Neutrophil (primary cell): ENCODE results near the gene PLD3.

Source experiments
- H3K27ac ChIP-seq: fragments of 200-600 bp; sonication (generic); 2 replicates; pipeline ENCODE4 v1.5.1; 2016; ENCODE audit warnings: mild to moderate bottlenecking, moderate library complexity
- H3K27me3 ChIP-seq: fragments of 200-600 bp; sonication (generic); 2 replicates; pipeline ENCODE4 v1.6.0; 2016; ENCODE audit warnings: mild to moderate bottlenecking
- H3K36me3 ChIP-seq: fragments of 200-600 bp; sonication (generic); 2 replicates; pipeline ENCODE4 v1.5.1; 2017
- H3K4me1 ChIP-seq, 2 experiments: fragments of 200-600 bp in 1 of 2; sonication (generic) in 1 of 2; 1 replicate in 1 of 2; 2 replicates in 1 of 2; pipeline versions ENCODE4 v1.5.1 to v1.6.1; 2013 to 2016; ENCODE audit warnings: low read depth in 1 of 2, low read length in 1 of 2, mild to moderate bottlenecking in 1 of 2, moderate library complexity in 1 of 2; ENCODE audit not compliant: control insufficient read depth in 1 of 2, insufficient read depth in 1 of 2
- H3K4me3 ChIP-seq, 2 experiments: fragments of 200-600 bp in 1 of 2; sonication (generic) in 1 of 2; 1 replicate in 1 of 2; 2 replicates in 1 of 2; pipeline ENCODE4 v1.5.1; 2013 to 2016; ENCODE audit warnings: low read depth in 1 of 2, low read length in 1 of 2, mild to moderate bottlenecking in 1 of 2, moderate library complexity in 1 of 2
- H3K9me3 ChIP-seq: fragments of 200-600 bp; sonication (generic); 2 replicates; pipeline ENCODE4 v1.5.1; 2016
- CTCF ChIP-seq: fragments of 200-600 bp; sonication (generic); IDR thresholded peaks from 2 replicates; pipeline ENCODE4 v1.5.1; 2016; ENCODE audit warnings: antibody characterized with exemption

Gene PLD3

GRCh38 chr19:40360708-40361241 lies 12.3 kb downstream of the PLD3 start:
- H3K4me1 ChIP-seq, result peaks cover 24 to 33% of the 10 kb centered on the region in 2 experiments
- TF ChIP-seq CTCF, result no peak
- no peaks in the 10 kb centered on the region for H3K36me3 ChIP-seq
- H3K27ac ChIP-seq, result peak overlapping the region; percentile 68
- no peak overlapping the region for H3K4me3 ChIP-seq
- no peaks in the 10 kb centered on the region for H3K27me3 ChIP-seq
- H3K9me3 ChIP-seq, result no peaks in the 10 kb centered on the region

GRCh38 chr19:40362160-40362559 lies 13.7 kb downstream of the PLD3 start:
- Histone ChIP-seq H3K4me3 (no peak overlapping the region), H3K9me3 (no peaks in the 10 kb centered on the region), H3K27me3 (no peaks in the 10 kb centered on the region), H3K27ac (no peak overlapping the region), H3K4me1 (peaks cover 27 to 38% of the 10 kb centered on the region in 2 experiments), H3K36me3 (peaks cover 5% of the 10 kb centered on the region)
- TF ChIP-seq CTCF, result no peak

- H3K4me3 ChIP-seq, result no peak overlapping the region
- peaks cover 27 to 38% of the 10 kb centered on the region in 2 experiments for H3K4me1 ChIP-seq
- no peak for TF ChIP-seq CTCF
Observed at GRCh38 chr19:40363069-40363468, 14.6 kb downstream of the PLD3 start.

GRCh38 chr19:40365010-40365409 lies 16.5 kb downstream of the PLD3 start:
- no peak overlapping the region for H3K4me3 ChIP-seq

More at GRCh38 chr19:40363069-40363468, 14.6 kb downstream of the PLD3 start:
- H3K27ac ChIP-seq, result no peak overlapping the region
- no peaks in the 10 kb centered on the region for H3K27me3 ChIP-seq
- H3K36me3 ChIP-seq, result peaks cover 13% of the 10 kb centered on the region
- H3K9me3 ChIP-seq, result no peaks in the 10 kb centered on the region

GRCh38 chr19:40365613-40366401 lies 17.3 kb downstream of the PLD3 start:
- H3K4me1 ChIP-seq, result peaks cover 18 to 22% of the 10 kb centered on the region in 2 experiments
- H3K4me3 ChIP-seq, result peak overlapping the region; percentile 24 to 38
- TF ChIP-seq CTCF, result no peak
- no peaks in the 10 kb centered on the region for H3K27me3 ChIP-seq
- H3K9me3 ChIP-seq, result no peaks in the 10 kb centered on the region
- peaks cover 24% of the 10 kb centered on the region for H3K36me3 ChIP-seq
- no peak overlapping the region for H3K27ac ChIP-seq

More at GRCh38 chr19:40365010-40365409, 16.5 kb downstream of the PLD3 start:
- no peak for TF ChIP-seq CTCF
- H3K27me3 ChIP-seq, result no peaks in the 10 kb centered on the region
- H3K9me3 ChIP-seq, result no peaks in the 10 kb centered on the region
- no peak overlapping the region for H3K27ac ChIP-seq
- H3K36me3 ChIP-seq, result peaks cover 18% of the 10 kb centered on the region
- peaks cover 21 to 25% of the 10 kb centered on the region in 2 experiments for H3K4me1 ChIP-seq
